PFSK-1 (cell line): ENCODE measurements around the gene GALNTL6.

Experiments
- POLR2AphosphoS5 ChIP-seq: IDR thresholded peaks from 2 replicates; pipeline ENCODE4 v1.6.1; 2012; ENCODE audit warnings: low read depth, mild to moderate bottlenecking, control low read depth, low read length, moderate library complexity
- REST ChIP-seq, 2 experiments: IDR thresholded peaks; 2 replicates each; pipeline versions ENCODE4 v1.6.1 to v1.8.0; 2011 to 2012; ENCODE audit warnings: low read depth in 2 of 2, low read length in 2 of 2, control low read depth in 1 of 2, inconsistent platforms in 1 of 2, mild to moderate bottlenecking in 1 of 2, moderate library complexity in 1 of 2; ENCODE audit not compliant: insufficient read depth in 1 of 2
- TAF1 ChIP-seq: IDR thresholded peaks from 2 replicates; pipeline ENCODE4 v1.6.1; 2012; ENCODE audit warnings: low read length, control low read depth, borderline replicate concordance; ENCODE audit not compliant: insufficient read depth

GRCh38 chr4:172207258-172207657, 394.1 kb downstream of the GALNTL6 start:
- TF ChIP-seq REST (IDR thresholded peaks at IDR 0.05; ENCODE audit: insufficient read depth in 1 of 2, low read depth in 2 of 2, low read length in 2 of 2) (no peak), POLR2AphosphoS5 (no peak), TAF1 (no peak)
